Cardiac septum (tissue), 1 donor: Measurements from ENCODE around the gene TRIM50. TPM values are rescaled to one million over a fixed set of nuclear protein-coding genes. Genes with fewer than 3 reads are reported as not detected.
"Not testable (repeated sequence)": the region's sequence is repeated elsewhere in the genome, so short reads cannot be mapped to it uniquely, and the experiment has no call there.

Experiments
- DNase-seq: peaks from one replicate; pipeline ENCODE4 v3.0.0-alpha.2; 2020; ENCODE audit warnings: low spot score
- intact Hi-C: fragments of 100-400 bp; cut with DNase I; formaldehyde crosslinking; loops from one replicate; pipeline ENCODE4 v1.14.0; 2022
- long read RNA-seq: library from polyadenylated mRNA; unstranded; transcript quantifications from one replicate; pipeline ENCODE4 v2.0.0, GENCODE V29; 2021
- total RNA-seq: library from RNA; stranded (reverse); fragmentation: NEBNext Ultra II Directional; extraction: Animal tissue kit (Norgen Biotek cat#: 25700); gene quantifications from one replicate; pipeline ENCODE4 v1.2.1, GENCODE V29; 2021
- donor health status: DM: no; HTN: no; CAD: no.

The TRIM50 gene
- not detected for total RNA-seq
- long read RNA-seq = 0 reads

DNA sequence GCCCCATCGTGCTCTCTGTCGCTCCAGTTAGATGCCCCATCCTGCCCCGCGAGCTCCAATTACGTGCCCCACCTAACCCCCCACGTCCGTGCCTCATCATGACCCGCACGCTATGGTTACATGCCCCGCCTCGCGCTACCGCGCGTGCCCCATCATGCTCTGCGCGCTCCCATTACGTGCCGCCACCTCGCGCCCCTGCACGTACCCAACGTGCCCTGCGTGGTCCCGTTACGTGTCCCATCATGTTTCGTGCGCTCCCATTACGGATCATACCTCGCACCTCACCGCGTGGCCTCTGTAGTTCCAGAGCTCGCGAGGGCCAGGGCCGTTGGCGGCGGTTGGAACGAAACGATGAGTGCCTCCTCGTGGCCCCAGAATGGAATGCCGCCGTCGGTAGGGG, at the start of gene TRIM50, which contains the start of gene FKBP6:
Gene TRIM50, minus strand, starts transcription at position 161 of the 400 bp plus-strand sequence. CDS start 3,295 bp downstream, outside the sequence.
Gene FKBP6, plus strand, starts transcription at position 240 of the 400 bp plus-strand sequence. CDS start 268 bp downstream, outside the sequence.
- intact Hi-C loops, DNase-seq: not testable (repeated sequence)

DNA sequence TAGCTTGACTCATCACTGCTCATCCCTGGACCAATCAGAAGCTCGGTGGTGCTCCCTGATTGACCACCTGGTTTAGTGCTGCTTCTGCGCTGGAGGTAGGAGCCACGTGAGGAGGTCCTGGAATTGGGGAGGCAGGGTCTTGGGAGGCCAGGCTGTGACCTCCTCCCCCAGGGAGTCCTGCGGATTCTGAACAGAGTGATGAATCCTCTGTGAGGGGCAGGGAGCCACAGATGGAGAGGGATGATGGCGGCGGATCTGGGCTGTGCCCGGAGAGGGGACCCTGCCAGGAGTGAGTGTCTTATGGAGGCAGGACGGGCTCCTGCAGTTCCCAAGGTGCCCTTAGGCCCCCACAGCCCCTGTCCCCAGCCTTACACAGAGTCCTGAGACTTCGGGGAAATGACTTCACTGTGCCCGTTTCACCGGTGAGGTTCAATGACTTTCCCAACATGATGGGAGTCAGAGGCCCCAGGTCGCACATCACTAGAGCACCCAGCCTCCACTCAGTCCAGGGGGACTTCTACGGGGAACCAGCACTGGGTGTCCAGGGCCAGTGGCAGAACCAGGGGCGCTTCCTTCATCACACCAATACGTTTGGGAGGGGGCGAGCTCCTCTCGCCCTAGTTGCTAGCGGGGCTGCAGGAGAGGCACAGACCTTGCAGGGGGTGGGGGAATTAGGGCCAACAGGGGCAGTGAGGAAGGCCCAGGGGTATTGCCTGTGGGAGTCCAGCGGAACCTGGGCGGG, 49.0 kb upstream of the TRIM50 start:
- DNase-seq = no peak
- intact Hi-C loops = no loop called here

DNA sequence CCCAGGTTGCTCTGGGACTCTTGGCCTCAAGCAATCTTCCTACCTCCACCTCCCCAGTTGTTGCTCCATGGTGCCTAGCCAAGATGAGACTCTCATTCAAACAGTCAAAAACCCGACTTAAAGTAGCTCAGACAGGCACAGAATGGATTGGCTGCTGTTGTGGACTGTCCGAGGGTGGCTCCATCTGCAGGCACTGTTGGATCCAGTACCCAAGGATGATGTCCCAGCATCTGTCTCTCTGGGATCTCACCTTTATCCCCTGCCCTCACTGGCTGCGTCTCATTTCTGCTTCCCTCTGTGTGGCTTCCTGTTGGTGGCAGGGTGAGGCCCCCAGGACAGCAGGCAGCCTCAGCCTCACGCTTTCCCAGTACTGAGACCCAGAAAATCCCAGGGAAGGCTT, 48.4 kb upstream of the TRIM50 start:
- intact Hi-C loops = not testable (repeated sequence)

DNA sequence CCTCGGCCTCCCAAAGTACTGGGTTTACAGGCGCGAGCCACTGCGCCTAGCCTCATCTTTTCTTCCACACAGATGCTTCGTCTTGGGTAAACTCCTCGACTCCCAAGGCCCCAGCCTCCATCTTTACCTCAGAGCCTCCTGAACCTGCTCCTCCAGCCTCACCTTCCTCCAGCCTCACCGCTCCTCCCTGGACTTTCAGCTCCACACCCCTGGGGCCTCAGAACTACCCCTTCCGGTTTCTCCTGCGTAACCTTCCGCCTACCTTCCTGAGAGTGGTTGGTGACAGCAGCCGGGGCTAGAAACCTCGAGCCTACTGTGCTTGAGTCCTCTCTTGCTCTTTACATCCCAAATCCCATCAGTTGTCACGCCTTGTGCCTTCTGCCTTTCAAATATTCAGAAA, 45.9 kb upstream of the TRIM50 start:
- intact Hi-C loops = no loop called here
- DNase-seq = no peak

More for the DNA sequence above, 48.4 kb upstream of the TRIM50 start:
- DNase-seq = not testable (repeated sequence)

DNA sequence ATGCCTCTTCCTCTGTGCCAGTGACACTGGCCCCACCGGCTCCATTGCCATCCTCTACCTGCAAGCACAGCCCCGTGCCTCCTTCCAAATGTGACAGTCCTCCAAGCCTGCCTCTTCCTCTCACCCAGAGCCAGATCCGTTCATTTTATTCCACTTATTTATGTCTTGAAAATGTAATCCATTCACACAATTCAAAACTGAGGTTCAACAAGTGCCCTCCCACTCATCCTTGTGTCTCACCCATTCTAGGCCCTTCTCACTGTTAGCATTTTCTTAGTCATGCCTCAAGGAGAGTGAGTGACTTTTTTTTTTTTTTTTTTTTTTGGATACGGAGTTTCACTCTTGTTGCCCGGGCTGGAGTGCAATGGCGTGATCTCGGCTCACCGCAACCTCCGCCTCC, 41.7 kb upstream of the TRIM50 start:
- no peak for DNase-seq
- intact Hi-C loops = no loop called here

DNA sequence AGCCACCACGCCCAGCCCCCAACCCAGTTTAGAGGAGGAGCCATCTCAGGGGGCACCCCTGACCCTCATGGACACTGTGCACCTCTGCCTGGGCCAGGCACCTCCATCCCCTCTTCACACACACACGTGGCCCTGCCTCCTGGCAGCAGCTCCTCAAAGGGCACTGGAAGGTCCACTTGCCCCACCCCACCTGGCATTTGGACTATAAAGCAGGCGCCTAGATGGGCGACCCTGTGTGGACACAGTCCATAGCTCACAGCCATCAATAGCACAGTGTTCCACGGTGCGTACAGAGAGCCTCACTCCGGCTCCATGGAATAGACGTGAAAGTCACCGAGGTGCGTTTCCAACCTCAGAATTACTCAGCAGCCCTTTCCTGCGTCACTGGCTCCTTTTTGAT, 41.1 kb upstream of the TRIM50 start:
- intact Hi-C loops = no loop called here

DNA sequence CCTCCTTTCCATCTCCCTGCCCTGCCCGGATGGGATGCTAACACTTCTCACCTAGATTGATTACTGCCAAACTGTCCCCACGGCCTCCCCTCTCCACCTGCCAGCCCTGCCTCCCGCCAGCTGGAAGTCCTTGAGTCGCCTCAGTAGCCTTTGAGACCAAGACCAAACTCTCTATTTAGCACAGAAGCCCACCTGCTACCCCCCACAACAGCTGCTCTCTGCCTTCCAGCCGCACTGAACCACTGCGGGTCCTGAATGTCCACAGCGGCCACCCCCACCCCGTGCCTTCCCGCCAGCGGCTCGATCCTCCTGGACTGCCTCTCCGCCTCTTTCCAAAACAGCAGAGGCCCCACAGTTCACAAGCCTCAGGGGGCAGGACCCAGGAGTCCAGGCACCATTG, 39.1 kb upstream of the TRIM50 start:
- intact Hi-C loops = no loop called here
- no peak for DNase-seq

More for the DNA sequence above, 41.1 kb upstream of the TRIM50 start:
- no peak for DNase-seq

DNA sequence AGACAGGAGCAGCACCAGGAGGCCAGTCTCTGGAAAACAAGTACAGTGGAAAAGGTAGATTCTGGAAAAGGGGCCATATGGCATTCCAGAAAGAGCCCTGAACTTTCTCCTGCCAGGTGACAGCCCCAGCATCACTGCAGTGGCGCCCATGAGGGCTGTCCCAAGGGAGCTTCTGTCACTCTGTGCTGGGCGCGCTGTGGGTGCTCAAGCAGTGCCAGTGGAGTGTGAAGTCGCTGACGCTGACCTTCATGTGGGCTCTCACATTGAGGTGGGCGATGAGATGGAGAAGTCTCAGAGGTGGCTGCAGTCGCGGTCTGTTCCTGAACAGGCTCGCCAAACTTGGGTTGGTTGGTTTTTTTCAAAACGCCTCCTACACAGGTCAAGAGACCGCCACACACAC, 38.2 kb upstream of the TRIM50 start:
- intact Hi-C loops = no loop called here
- DNase-seq = no peak

DNA sequence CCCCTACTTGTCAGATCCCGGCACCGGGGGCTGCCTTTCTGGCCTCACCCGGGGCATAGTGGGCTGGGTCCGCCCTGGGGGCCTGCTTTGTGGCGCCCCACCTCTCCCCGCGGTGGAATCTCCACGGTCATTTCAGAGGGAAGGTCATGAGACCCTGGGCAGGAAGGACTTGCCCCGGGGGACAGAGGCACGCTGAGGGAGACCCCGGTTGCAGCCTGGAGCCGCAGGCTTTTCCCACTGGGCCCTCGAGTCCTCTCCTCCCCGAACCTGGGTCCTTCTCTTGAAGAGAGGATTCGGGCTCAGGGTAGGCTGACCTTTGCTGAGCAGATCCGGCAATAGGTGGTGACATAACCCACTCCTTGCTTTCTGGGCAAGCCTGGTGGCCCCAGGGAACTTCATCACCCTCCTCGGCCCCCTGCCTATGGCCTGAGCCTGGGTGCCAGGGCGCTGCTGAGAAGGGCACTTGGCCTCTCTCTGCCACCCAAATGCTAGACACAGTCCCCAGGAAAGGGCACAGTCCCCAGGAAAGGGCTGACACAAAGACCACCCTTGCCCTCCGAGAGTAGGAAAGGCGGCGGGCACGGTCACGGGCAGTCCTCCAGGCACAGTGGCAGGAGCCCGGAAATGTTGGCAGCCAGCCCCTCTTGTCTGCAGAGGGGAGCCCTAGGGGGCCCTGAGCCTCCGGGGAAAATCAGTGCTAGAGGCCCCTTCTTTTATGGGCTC, 36.3 kb upstream of the TRIM50 start:
- DNase-seq = no peak
- intact Hi-C loops = no loop called here

DNA sequence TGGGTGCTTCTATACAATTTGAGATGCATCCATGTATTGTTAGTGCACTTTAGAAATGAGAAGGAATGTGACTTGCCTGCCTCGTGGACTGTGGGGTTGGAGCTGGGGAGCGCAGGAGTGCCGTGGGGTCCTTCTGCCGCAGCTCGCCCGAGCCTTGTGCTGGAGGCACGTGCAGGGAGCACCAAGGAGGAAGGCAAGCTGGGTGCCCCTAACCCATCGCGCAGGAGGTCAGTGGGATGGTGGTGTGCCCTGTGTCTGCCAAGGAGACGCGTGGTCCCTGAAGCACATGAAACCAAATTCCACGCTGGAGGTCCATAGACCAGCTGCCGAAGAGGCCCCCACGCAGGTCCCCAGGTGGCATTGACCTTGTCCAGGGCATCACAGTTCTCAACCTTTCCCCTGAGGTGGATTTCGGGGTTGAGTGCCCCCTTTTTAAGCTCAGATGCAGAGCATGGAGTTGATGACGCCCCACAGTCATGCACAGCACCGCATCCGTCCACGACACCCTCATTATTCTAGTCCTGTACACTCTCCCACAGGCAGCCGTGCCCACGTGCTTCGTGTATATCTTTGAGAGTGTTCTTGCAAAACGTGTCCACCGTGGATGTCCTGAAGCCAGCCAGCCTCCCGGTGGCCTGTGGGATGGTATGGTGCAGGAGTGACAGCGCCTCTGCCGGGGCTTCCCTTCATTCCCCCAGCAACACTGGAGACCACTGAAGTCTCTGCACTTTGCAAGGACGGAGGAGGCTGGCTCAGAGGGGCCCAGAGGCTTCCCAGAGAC, 35.5 kb upstream of the TRIM50 start:
- no peak for DNase-seq
- intact Hi-C loops = no loop called here

DNA sequence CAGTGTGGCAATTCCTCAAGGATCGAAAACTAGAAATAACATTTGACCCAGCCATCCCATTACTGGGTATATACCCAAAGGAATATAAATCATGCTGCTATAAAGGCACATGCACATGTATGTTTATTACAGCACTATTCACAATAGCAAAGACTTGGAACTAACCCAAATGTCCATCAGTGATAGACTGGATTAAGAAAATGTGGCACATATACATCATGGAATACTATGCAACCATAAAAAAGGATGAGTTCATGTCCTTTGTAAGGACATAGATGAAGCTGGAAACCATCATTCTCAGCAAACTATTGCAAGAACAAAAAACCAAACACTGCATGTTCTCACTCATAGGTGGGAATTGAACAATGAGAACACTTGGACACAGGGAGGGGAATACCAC, 32.7 kb upstream of the TRIM50 start:
- DNase-seq, intact Hi-C loops: not testable (repeated sequence)

DNA sequence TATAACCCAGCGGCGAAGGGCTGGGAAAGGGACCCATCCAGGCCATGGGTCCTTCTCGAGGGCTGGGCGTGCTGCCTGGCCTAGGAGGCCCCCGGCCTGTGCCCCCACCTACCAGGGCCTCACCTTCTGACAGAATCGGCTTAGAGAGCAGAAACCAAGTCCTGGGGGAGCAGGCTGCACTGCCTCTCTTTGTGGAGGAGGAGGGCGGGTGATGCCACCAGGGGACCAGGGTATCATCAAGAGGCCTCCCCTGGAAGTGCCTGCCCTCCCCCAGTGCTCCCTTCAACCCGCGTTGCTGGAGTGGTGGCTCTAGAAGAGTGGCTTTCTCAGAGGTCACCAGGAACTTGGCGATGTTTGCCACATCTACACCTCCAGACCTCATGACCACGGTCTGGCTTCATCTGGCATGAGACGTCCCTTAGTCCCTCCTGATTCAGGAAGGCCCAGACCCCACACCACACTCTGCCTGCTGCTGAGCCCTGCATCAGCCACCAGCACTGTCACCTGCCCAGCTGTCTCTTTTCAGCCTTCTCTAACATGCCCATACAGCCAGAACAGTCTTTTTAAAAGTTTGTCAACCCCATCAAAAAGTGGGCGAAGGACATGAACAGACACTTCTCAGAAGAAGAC, 32.0 kb upstream of the TRIM50 start:
- DNase-seq = no peak
- intact Hi-C loops = no loop called here

DNA sequence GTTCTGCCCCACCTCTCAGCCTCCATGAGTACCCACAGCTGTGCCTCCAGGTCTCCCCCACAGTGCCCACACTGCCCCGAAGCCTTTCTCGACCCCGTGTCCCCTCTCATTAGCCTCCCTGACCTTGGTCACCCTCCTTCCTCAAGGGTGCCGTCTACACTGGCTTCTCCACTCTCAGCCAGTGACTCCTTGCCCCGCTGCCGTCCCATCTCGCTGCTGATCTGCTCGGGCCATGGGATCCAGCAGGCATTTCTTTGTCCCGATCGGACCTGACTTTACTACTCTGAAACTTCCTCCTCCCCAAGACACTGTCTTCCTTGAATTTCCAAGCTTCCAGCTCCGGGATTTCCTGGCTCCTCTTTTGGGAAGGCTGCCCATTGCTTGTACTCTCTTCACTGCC, 31.4 kb upstream of the TRIM50 start:
- DNase-seq = no peak
- intact Hi-C loops = no loop called here

DNA sequence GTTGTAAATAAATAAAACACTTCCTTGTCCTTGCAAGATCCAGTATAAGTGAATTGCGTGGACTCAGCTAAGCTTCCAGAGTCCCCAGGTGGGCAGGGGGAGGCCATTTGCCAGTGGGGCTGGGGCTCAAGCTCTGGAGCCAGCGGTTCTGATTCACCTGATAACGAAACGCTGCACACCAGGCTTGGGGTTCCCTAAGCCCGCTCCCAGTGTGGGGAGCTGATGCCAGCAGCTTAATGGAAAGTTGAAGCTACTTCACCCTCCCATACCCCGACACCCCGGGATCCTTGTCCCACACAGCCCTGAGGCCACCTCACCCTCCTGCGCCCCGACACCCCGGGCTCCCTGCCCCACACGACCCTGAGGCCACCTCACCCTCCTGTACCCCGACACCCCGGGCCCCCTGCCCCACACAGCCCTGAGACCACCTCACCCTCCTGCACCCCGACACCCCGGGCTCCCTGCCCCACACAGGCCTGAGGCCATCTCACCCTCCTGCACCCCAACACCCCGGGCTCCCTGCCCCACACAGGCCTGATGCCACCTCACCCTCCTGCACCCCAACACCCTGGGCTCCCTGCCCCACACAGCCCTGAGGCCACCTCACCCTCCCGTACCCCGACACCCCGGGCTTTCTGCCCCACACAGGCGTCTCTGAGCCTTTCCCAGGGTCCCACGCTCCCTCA, 30.9 kb upstream of the TRIM50 start:
- no peak for DNase-seq
- intact Hi-C loops = no loop called here

DNA sequence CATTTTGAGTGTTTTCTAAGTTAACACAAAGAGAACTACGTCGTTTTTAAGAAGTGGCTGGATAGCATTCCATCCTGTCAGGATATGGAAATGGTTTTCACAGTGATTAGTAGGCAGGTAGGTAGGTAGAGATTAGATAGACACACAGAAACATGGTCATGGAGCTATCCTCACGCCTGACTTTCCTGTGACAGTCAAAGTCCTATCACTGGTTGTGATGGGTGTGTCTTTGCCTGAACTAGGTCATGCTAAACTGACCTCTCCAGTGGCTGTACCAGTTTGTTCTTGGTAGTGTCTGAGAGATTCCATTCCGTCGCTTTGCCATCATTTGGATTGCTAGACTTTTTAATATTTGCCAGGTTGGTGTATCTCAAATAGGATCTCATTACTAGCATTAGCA, 28.3 kb upstream of the TRIM50 start:
- DNase-seq = no peak
- intact Hi-C loops = no loop called here

DNA sequence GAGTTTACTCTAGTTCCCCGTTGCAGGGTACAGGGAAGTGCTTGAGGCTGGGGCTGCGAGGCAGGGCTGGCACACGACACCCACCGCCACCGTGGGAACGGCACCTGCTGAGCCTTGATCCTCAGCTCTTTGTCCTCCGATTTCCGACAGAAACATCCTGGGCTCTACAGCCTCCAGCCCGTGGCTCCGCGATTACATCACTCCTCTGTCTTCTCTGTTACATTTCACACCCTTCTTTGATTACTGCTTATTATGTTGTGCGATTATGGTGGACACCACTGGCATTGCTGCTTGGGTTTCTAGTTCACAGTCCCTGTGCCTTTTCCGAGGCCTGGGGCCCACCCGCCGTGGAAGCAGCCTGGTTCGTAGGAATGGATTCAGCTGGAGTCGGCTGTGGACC, 26.9 kb upstream of the TRIM50 start:
- DNase-seq = no peak
- intact Hi-C loops = no loop called here

DNA sequence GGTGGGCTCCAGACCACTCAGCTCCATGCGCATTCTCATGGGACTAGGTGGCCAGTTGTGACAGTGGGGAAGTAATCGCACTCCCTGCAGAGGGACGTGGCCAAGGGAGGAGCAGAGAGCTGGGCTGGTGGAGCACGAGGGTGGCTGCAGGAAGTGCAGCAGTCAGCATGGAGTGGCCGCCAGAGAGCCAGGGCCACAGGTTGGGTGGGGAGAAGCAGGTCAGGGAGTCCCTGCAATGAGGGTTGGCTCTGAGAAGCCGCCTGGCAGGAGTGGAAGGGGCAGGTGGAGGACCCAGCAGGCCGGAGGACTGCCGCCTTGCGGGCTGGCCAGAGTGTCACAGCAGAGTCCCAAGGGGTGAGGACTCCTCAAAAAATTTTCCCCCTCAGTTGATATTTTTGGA, 26.3 kb upstream of the TRIM50 start:
- no peak for DNase-seq
- intact Hi-C loops = no loop called here

DNA sequence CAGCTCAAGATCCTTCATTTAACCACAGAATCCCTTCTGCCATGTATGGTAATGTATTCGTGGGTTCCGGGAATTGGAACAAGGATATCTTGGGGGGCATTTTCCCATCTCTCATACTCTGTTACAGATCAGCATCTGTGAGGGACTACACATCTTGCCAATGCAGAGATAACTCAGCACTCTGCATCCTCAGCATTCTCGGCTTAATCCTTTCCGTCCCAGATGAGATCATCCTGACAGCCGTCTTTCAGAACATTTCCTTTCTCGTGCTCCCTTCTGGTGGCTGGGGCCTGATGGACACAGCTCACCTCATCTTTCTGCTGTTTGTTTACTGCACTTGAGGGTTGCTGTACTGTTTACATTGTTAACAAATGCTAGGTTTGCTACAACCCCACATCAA, 25.4 kb upstream of the TRIM50 start:
- intact Hi-C loops = no loop called here
- no peak for DNase-seq

DNA sequence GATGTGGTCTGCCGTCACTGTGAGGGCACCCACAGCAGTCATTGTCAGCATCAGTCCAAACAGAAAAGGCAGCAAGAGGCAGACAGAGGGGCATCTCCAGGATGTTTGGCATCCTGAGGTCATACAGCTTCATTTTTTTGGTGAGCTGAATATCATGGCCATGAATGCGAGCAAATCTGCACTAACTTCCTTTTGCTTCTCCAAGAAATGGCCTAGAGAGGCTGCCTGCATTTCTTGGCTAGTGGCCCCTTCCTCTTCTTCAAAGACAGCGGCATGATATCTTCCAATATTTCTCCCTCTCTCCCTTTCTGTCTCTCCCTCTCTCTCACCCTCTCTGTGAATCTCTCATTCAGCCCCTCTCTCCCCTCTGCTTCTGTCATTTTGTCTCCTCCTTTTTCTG, 24.9 kb upstream of the TRIM50 start:
- intact Hi-C loops = no loop called here

More for the DNA sequence above, 24.9 kb upstream of the TRIM50 start:
- DNase-seq = no peak
